ENCODE data around the gene P3R3URF. TPM values are rescaled to one million over a fixed set of nuclear protein-coding genes. Genes with fewer than 3 reads are reported as not detected.
"Not testable (repeated sequence)": the region's sequence is repeated elsewhere in the genome, so short reads cannot be mapped to it uniquely, and the experiment has no call there.

The P3R3URF gene
- not detected for total RNA-seq
- not detected for polyA plus RNA-seq

GRCh38 chr1:46176211-46176865 lies at the start of gene P3R3URF:
TSS of gene P3R3URF (minus strand) at chr1:46176488. CDS start at chr1:46176471, 17 bp downstream.
- ATAC-seq (no peak), DNase-seq (no peak), FAIRE-seq (no peak)
- Histone ChIP-seq H3K27me3 (no peaks in the 10 kb centered on the region), H3K4me1 (peaks cover 0 to 7% (median 4%) of the 10 kb centered on the region in 3 donors), H3K4me3 (no peak within 1 kb of the TSS), H3K27ac (no peak within 1 kb of the TSS), H3K9me3 (no peaks in the 10 kb centered on the region), H3K36me3 (no peaks in the 10 kb centered on the region)
- WGBS, 2 donors, result 77 to 83% methylated on average over 13 of the region's 13 CpGs
- intact Hi-C loops (cut with DNase I), result loop anchor here in 2 of 3 donors (5.0 kb wide), 1 partner anchor 139 kb away; no protein-coding TSS in a partner anchor
- TF ChIP-seq CTCF (IDR thresholded peaks at IDR 0.05), result no peak

- intact Hi-C loops (cut with DNase I), result loop anchor here in 1 of 3 donors (5.0 kb wide), 1 partner anchor 193 kb away; no protein-coding TSS in a partner anchor
- no peak for TF ChIP-seq CTCF (IDR thresholded peaks at IDR 0.05)
- Histone ChIP-seq H3K4me3 (no peak overlapping the region), H3K36me3 (no peaks in the 10 kb centered on the region), H3K27me3 (no peaks in the 10 kb centered on the region), H3K27ac (no peak overlapping the region), H3K4me1 (no peaks in the 10 kb centered on the region), H3K9me3 (no peaks in the 10 kb centered on the region)
- 68 to 79% methylated on average over 4 of the region's 4 CpGs for WGBS, 2 donors
- no peak for ATAC-seq
- no peak for DNase-seq
- no peak for FAIRE-seq
These were observed 48.7 kb upstream of the P3R3URF start for GRCh38 chr1:46224966-46225365.

- no peak overlapping the region for H3K27ac ChIP-seq
- TF ChIP-seq CTCF (IDR thresholded peaks at IDR 0.05), result peak; percentile 74 to 91 (median 83)
- no peaks in the 10 kb centered on the region for H3K9me3 ChIP-seq
- intact Hi-C loops (cut with DNase I), result loop anchor here in 1 of 3 donors (5.0 kb wide), 1 partner anchor 191 kb away; no protein-coding TSS in a partner anchor
- H3K36me3 ChIP-seq, result no peaks in the 10 kb centered on the region
- FAIRE-seq (no peak), ATAC-seq (peak; percentile 91 to 99 (median 98)), DNase-seq (peak in 5 of 6 donors; percentile 41 to 75 (median 54))
- no peaks in the 10 kb centered on the region for H3K27me3 ChIP-seq
- 9% methylated on average over 6 of the region's 6 CpGs for WGBS, 2 donors
- no peaks in the 10 kb centered on the region for H3K4me1 ChIP-seq
- H3K4me3 ChIP-seq, result no peak overlapping the region
These were observed 47.2 kb upstream of the P3R3URF start for GRCh38 chr1:46223472-46223943.

- DNase-seq, FAIRE-seq, H3K36me3 ChIP-seq, H3K4me3 ChIP-seq, H3K27ac ChIP-seq, ATAC-seq, H3K27me3 ChIP-seq, H3K4me1 ChIP-seq, H3K9me3 ChIP-seq: not testable (repeated sequence)
- WGBS, 2 donors, result 59 to 62% methylated on average over 11 of the region's 11 CpGs
- intact Hi-C loops (cut with DNase I), result loop anchor here in 1 of 3 donors (5.0 kb wide), 1 partner anchor 191 kb away; no protein-coding TSS in a partner anchor
These were observed 46.8 kb upstream of the P3R3URF start for GRCh38 chr1:46223055-46223454.

- ATAC-seq (no peak), FAIRE-seq (no peak), DNase-seq (no peak)
- H3K27me3 ChIP-seq, result no peaks in the 10 kb centered on the region
- TF ChIP-seq CTCF (IDR thresholded peaks at IDR 0.05), result no peak
- H3K4me3 ChIP-seq, result no peak overlapping the region
- no peaks in the 10 kb centered on the region for H3K36me3 ChIP-seq
- intact Hi-C loops (cut with DNase I), result loop anchor here in 1 of 3 donors (5.0 kb wide), 1 partner anchor 189 kb away; no protein-coding TSS in a partner anchor
- H3K9me3 ChIP-seq, result no peaks in the 10 kb centered on the region
- H3K27ac ChIP-seq, result no peak overlapping the region
- H3K4me1 ChIP-seq, result no peaks in the 10 kb centered on the region
- WGBS, 2 donors, result 56 to 66% methylated on average over 4 of the region's 4 CpGs
These were observed 45.5 kb upstream of the P3R3URF start for GRCh38 chr1:46221749-46222148.
